Breast epithelium (tissue), 3 donors: Measurements from ENCODE around the gene LDHB.

Source experiments
- CTCF ChIP-seq, 3 donors: fragments of 450-650 bp; IDR thresholded peaks; one replicate each; pipeline ENCODE4 v1.5.1; 2016 to 2017; ENCODE audit warnings: antibody characterized with exemption in 3 of 3, mild to moderate bottlenecking in 3 of 3, moderate library complexity in 3 of 3
- POLR2A ChIP-seq: fragments of 450-650 bp; IDR thresholded peaks from one replicate; pipeline ENCODE4 v1.6.1; 2016; ENCODE audit warnings: antibody characterized with exemption, mild to moderate bottlenecking, moderate library complexity

- no peak for TF ChIP-seq POLR2A
- TF ChIP-seq CTCF (IDR thresholded peaks at IDR 0.05): no peak
Measured at GRCh38 chr12:21647179-21647578, 10.5 kb downstream of the LDHB start.
